GM23338 (cell line): Measurements from ENCODE around the gene GRWD1. TPM values are rescaled to one million over a fixed set of nuclear protein-coding genes. Genes with fewer than 3 reads are reported as not detected.

ENCODE experiments used
- ATAC-seq: fragments of 200-7000 bp; cut with Tn5 transposase; 3 replicates; pipeline ENCODE4 v1.9.1; 2020
- DNase-seq: peaks from one replicate; pipeline ENCODE4 v3.0.0-alpha.2; 2015; ENCODE audit warnings: low spot score
- H2AFZ ChIP-seq: fragments of 200-600 bp; sonication (generic); 2 replicates; pipeline ENCODE4 v1.8.0; 2016; ENCODE audit warnings: antibody characterized with exemption, mild to moderate bottlenecking, moderate library complexity
- H3F3A ChIP-seq: fragments of 200-600 bp; sonication (generic); replicated peaks from 2 replicates; pipeline ENCODE4 v1.8.0; 2017; ENCODE audit warnings: antibody characterized with exemption, mixed run types, low read depth
- H3K27ac ChIP-seq: fragments of 200-600 bp; sonication (generic); 2 replicates; pipeline ENCODE4 v1.6.1; 2016; ENCODE audit warnings: low read depth
- H3K27me3 ChIP-seq: fragments of 200-600 bp; sonication (generic); 2 replicates; pipeline ENCODE4 v1.8.0; 2016; ENCODE audit warnings: mild to moderate bottlenecking, mixed run types, moderate library complexity; ENCODE audit not compliant: insufficient read depth
- H3K36me3 ChIP-seq: fragments of 200-600 bp; sonication (generic); 2 replicates; pipeline ENCODE4 v1.8.0; 2016; ENCODE audit warnings: mild to moderate bottlenecking; ENCODE audit not compliant: insufficient read depth
- H3K4me1 ChIP-seq: fragments of 200-600 bp; sonication (generic); 2 replicates; pipeline ENCODE4 v1.8.0; 2016; ENCODE audit warnings: mild to moderate bottlenecking, moderate library complexity; ENCODE audit not compliant: insufficient read depth
- H3K4me2 ChIP-seq: fragments of 200-600 bp; sonication (generic); 2 replicates; pipeline ENCODE4 v1.7.1; 2017; ENCODE audit warnings: mixed run types
- H3K4me3 ChIP-seq: fragments of 200-600 bp; sonication (generic); 2 replicates; pipeline ENCODE4 v1.6.1; 2016; ENCODE audit warnings: mixed run types
- H3K79me2 ChIP-seq: fragments of 200-600 bp; sonication (generic); replicated peaks from 2 replicates; pipeline ENCODE4 v1.8.0; 2017; ENCODE audit warnings: mild to moderate bottlenecking; ENCODE audit not compliant: insufficient read depth
- H3K9me2 ChIP-seq: fragments of 200-600 bp; sonication (generic); 2 replicates; pipeline ENCODE4 v1.8.0; 2017; ENCODE audit not compliant: insufficient read depth
- H4K20me1 ChIP-seq: fragments of 200-600 bp; sonication (generic); replicated peaks from 2 replicates; pipeline ENCODE4 v1.8.0; 2017; ENCODE audit warnings: mild to moderate bottlenecking; ENCODE audit not compliant: insufficient read depth
- H3K27ac Mint-ChIP-seq: 2 replicates; pipeline ENCODE4 v1.8.0; 2020; ENCODE audit warnings: inconsistent platforms, mild to moderate bottlenecking, moderate library complexity, mixed read lengths
- H3K27me3 Mint-ChIP-seq: 3 replicates; pipeline ENCODE4 v1.8.0; 2022; ENCODE audit warnings: low read depth, mild to moderate bottlenecking, moderate library complexity, mixed read lengths, inconsistent platforms; ENCODE audit not compliant: insufficient read depth, poor library complexity
- H3K36me3 Mint-ChIP-seq: 3 replicates; pipeline ENCODE4 v1.8.0; 2021; ENCODE audit warnings: low read depth, mild to moderate bottlenecking, inconsistent platforms, moderate library complexity, mixed read lengths
- H3K4me1 Mint-ChIP-seq: 3 replicates; pipeline ENCODE4 v1.8.0; 2020; ENCODE audit warnings: mild to moderate bottlenecking, inconsistent platforms, mixed read lengths
- H3K4me3 Mint-ChIP-seq: 3 replicates; pipeline ENCODE4 v1.8.0; 2021; ENCODE audit warnings: moderate library complexity, mild to moderate bottlenecking, inconsistent platforms, mixed read lengths
- H3K9me3 Mint-ChIP-seq: 3 replicates; pipeline ENCODE4 v1.8.0; 2020; ENCODE audit warnings: moderate library complexity, mild to moderate bottlenecking, inconsistent platforms, mixed read lengths
- CREB1 ChIP-seq: fragments of 250-450 bp; sonication (Bioruptor Pico); IDR thresholded peaks from 2 replicates; pipeline ENCODE4 v1.5.0; 2020; ENCODE audit warnings: low read depth, mild to moderate bottlenecking, moderate library complexity
- ETS1 ChIP-seq: IDR thresholded peaks from 2 replicates; pipeline ENCODE4 v1.6.1; 2016; ENCODE audit warnings: antibody characterized with exemption
- EZH2phosphoT487 ChIP-seq: fragments of 200-600 bp; sonication (generic); IDR thresholded peaks from one replicate; pipeline ENCODE4 v1.8.1; 2018; ENCODE audit warnings: antibody characterized with exemption; ENCODE audit not compliant: unreplicated experiment
- JUNB ChIP-seq: IDR thresholded peaks from one replicate; pipeline ENCODE4 v1.6.1; 2016; ENCODE audit warnings: antibody characterized with exemption; ENCODE audit not compliant: unreplicated experiment
- NANOG ChIP-seq: IDR thresholded peaks from 2 replicates; pipeline ENCODE4 v1.6.1; 2016; ENCODE audit warnings: antibody characterized with exemption, borderline replicate concordance
- POLR2AphosphoS5 ChIP-seq: IDR thresholded peaks from 2 replicates; pipeline ENCODE4 v1.6.1; 2016; ENCODE audit warnings: antibody characterized with exemption, low read depth
- REST ChIP-seq: IDR thresholded peaks from one replicate; pipeline ENCODE4 v1.6.1; 2018; ENCODE audit warnings: antibody characterized with exemption; ENCODE audit not compliant: unreplicated experiment
- ZNF114 ChIP-seq: fragments of 250-450 bp; sonication (Bioruptor Pico); IDR thresholded peaks from 2 replicates; pipeline ENCODE4 v1.5.0; 2020; ENCODE audit warnings: mild to moderate bottlenecking, moderate library complexity
- ZNF331 ChIP-seq: fragments of 250-450 bp; sonication (Bioruptor Pico); IDR thresholded peaks from 2 replicates; pipeline ENCODE4 v1.5.0; 2020; ENCODE audit warnings: low read depth, mild to moderate bottlenecking, moderate library complexity
- polyA plus RNA-seq: library from polyadenylated mRNA; unstranded; fragments of >200 nt; fragmentation: Nextera tagmentation; extraction: Ambion mirVana; gene quantifications from 2 replicates; pipeline ENCODE4 v1.2.1, GENCODE V29; 2016
- total RNA-seq: library from RNA; depleted of rRNA; stranded (reverse); fragments of >200 nt; shearing (Covaris generic); gene quantifications from 2 replicates; pipeline ENCODE4 v1.2.3, GENCODE V29; 2014
- TF ChIP-seq, protein P1 (sequence below), 2 experiments: fragments of 200-600 bp in 1 of 2; sonication (generic) in 1 of 2; conservative IDR thresholded peaks; 2 replicates each; pipeline versions ENCODE4 v1.5.1 to v1.6.1; 2016 to 2017; ENCODE audit warnings: antibody characterized with exemption in 2 of 2, low read depth in 2 of 2, mild to moderate bottlenecking in 2 of 2, moderate library complexity in 1 of 2

Gene GRWD1
- total and polyA plus RNA-seq, 2 experiments from 2014 or later: 23.2 to 58.0 TPM

DNA sequence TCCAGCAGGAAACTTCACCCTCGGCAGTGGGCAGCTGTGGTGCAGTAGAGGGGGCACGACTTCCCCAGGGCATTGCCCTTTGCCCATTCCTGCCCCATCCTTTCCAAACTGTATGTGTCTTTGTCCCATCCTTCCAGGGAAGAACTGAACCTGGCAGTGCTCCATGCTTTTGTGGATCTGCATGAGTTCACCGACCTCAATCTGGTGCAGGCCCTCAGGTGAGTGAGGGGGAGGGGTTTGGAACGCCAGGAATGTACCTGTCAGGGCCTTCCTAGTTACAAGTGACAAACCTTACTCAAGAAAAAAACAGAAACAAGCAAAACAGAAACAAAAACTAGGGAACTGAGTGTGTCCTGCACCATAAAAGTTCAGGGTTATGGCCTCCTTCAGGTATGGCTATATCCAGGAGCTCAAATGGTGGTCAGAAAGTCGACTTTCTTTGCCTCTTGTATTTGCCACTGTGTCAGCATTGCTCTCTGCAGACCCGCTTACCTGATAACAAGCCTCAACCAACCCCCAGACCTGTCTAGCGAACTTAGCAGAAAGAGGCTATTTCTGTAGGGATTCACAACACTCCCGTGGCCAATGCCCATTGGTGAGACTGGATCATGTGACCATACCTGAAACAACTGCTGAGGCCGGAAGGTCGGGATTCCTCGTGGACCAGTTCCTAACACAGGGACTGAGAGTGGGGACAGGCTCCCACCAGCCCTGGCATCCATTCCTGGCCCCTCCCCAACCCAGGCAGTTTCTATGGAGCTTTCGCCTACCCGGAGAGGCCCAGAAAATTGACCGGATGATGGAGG lies 27.6 kb downstream of the GRWD1 start (continued):
- TF ChIP-seq, protein P1, sequence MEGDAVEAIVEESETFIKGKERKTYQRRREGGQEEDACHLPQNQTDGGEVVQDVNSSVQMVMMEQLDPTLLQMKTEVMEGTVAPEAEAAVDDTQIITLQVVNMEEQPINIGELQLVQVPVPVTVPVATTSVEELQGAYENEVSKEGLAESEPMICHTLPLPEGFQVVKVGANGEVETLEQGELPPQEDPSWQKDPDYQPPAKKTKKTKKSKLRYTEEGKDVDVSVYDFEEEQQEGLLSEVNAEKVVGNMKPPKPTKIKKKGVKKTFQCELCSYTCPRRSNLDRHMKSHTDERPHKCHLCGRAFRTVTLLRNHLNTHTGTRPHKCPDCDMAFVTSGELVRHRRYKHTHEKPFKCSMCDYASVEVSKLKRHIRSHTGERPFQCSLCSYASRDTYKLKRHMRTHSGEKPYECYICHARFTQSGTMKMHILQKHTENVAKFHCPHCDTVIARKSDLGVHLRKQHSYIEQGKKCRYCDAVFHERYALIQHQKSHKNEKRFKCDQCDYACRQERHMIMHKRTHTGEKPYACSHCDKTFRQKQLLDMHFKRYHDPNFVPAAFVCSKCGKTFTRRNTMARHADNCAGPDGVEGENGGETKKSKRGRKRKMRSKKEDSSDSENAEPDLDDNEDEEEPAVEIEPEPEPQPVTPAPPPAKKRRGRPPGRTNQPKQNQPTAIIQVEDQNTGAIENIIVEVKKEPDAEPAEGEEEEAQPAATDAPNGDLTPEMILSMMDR (conservative IDR thresholded peaks at IDR 0.05; ENCODE audit: low read depth in 2 of 2): no peak
- no peak for TF ChIP-seq CREB1 (CRISPR knock-in tag)
- no peak for TF ChIP-seq JUNB
- TF ChIP-seq POLR2AphosphoS5: no peak

- Histone ChIP-seq H4K20me1 (peaks cover 17% of the 10 kb centered on the region), H3K27me3 (no peaks in the 10 kb centered on the region), H3K4me1 (peaks cover 4% of the 10 kb centered on the region; the same call in 1 of the 2 replicates), H3K4me3 (no peak overlapping the region), H3K79me2 (peaks cover 13% of the 10 kb centered on the region), H3K9me2 (no peaks in the 10 kb centered on the region), H3K27ac (no peak overlapping the region), H3K36me3 (peaks cover 48% of the 10 kb centered on the region), H3F3A (peaks cover 22% of the 10 kb centered on the region; the same call in 1 of the 2 replicates), H2AFZ (no peak overlapping the region), H3K4me2 (no peak overlapping the region)
- peaks cover 18% of the 10 kb centered on the region for H3K27me3 Mint-ChIP-seq
- ATAC-seq (no peak), DNase-seq (no peak)
- H3K9me3 Mint-ChIP-seq: no peaks in the 10 kb centered on the region
- H3K4me3 Mint-ChIP-seq: no peak overlapping the region; the same call in 2 of the 3 replicates
- peaks cover 78% of the 10 kb centered on the region for H3K36me3 Mint-ChIP-seq
- H3K4me1 Mint-ChIP-seq: peaks cover 12% of the 10 kb centered on the region
- H3K27ac Mint-ChIP-seq: no peak overlapping the region
- TF ChIP-seq, protein P1 (conservative IDR thresholded peaks at IDR 0.05; ENCODE audit: low read depth in 2 of 2): no peak
- TF ChIP-seq CREB1 (CRISPR knock-in tag) (no peak), EZH2phosphoT487 (no peak), ETS1 (no peak), ZNF114 (CRISPR knock-in tag) (no peak), ZNF331 (CRISPR knock-in tag) (no peak), NANOG (no peak), JUNB (no peak), REST (no peak)
Measured at GRCh38 chr19:48474084-48474592, 28.4 kb downstream of the GRWD1 start.
